Naive B cell (primary cell): ENCODE measurements around the gene KRTAP4-11. TPM values are rescaled to one million over a fixed set of nuclear protein-coding genes. Genes with fewer than 3 reads are reported as not detected.
"Not testable (repeated sequence)": the region's sequence is repeated elsewhere in the genome, so short reads cannot be mapped to it uniquely, and the experiment has no call there.

Source experiments
- ATAC-seq, 2 donors: fragments of 150-1000 bp; cut with Tn5 transposase; 2 replicates each; pipeline ENCODE4 v1.10.0; 2021; ENCODE audit warnings: low read depth in 2 of 2, mild to moderate bottlenecking in 2 of 2, moderate library complexity in 2 of 2
- DNase-seq: peaks from one replicate; pipeline ENCODE4 v3.0.0; 2022
- H3K27ac Mint-ChIP-seq, 6 donors: one replicate each; pipeline ENCODE4 v1.8.0; 2020 to 2022; ENCODE audit warnings: mild to moderate bottlenecking in 6 of 6, mixed read lengths in 6 of 6, moderate library complexity in 5 of 6, inconsistent platforms in 2 of 6
- H3K27me3 Mint-ChIP-seq, 3 donors: one replicate each; pipeline ENCODE4 v1.8.0; 2021 to 2022; ENCODE audit warnings: mixed read lengths in 3 of 3, mild to moderate bottlenecking in 1 of 3
- H3K36me3 Mint-ChIP-seq, 2 donors: one replicate each; pipeline ENCODE4 v1.8.0; 2020 to 2022; ENCODE audit warnings: mixed read lengths in 2 of 2, inconsistent platforms in 1 of 2, mild to moderate bottlenecking in 1 of 2
- H3K4me1 Mint-ChIP-seq, 3 donors: one replicate each; pipeline ENCODE4 v1.8.0; 2020 to 2022; ENCODE audit warnings: mixed read lengths in 3 of 3, inconsistent platforms in 1 of 3, mild to moderate bottlenecking in 1 of 3, moderate library complexity in 1 of 3
- H3K4me3 Mint-ChIP-seq, 8 donors: one replicate each; pipeline ENCODE4 v1.8.0; 2020 to 2022; ENCODE audit warnings: mild to moderate bottlenecking in 8 of 8, mixed read lengths in 8 of 8, moderate library complexity in 8 of 8, inconsistent platforms in 2 of 8
- H3K9me3 Mint-ChIP-seq, 7 donors: one replicate each; pipeline ENCODE4 v1.8.0; 2020 to 2022; ENCODE audit warnings: mixed read lengths in 7 of 7, mild to moderate bottlenecking in 5 of 7, inconsistent platforms in 2 of 7, moderate library complexity in 1 of 7
- polyA plus RNA-seq, 6 donors: library from polyadenylated mRNA; unstranded; fragments of 300-500 nt; fragmentation: Illumina TruSeq; gene quantifications; one replicate each; pipeline ENCODE4 v1.2.3, GENCODE V29; 2021; ENCODE audit warnings: low read depth in 6 of 6

The KRTAP4-11 gene
- polyA plus RNA-seq, 6 donors from 2014 or later = not detected

- Mint-ChIP-seq H3K27ac (peak overlapping the region in 1 of 6 donors; percentile 64), H3K9me3 (peaks cover 22 to 73% (median 50%) of the 10 kb centered on the region in 7 donors), H3K4me1 (peaks cover 10 to 18% (median 11%) of the 10 kb centered on the region in 3 donors), H3K27me3 (peaks cover 0 to 6% (median 0%) of the 10 kb centered on the region in 3 donors), H3K4me3 (no peak overlapping the region), H3K36me3 (peaks cover 19 to 67% of the 10 kb centered on the region in 2 donors)
- no peak for DNase-seq
- ATAC-seq = no peak
Measured at GRCh38 chr17:41141361-41141760, 23.2 kb upstream of the KRTAP4-11 start.

- H3K9me3 Mint-ChIP-seq = peaks cover 22 to 75% (median 50%) of the 10 kb centered on the region in 7 donors
- ATAC-seq = no peak
- peak within 1 kb of the TSS in 3 of 6 donors; percentile 33 to 82 (median 64) for H3K27ac Mint-ChIP-seq
- DNase-seq = no peak
- H3K27me3 Mint-ChIP-seq = peaks cover 0 to 6% (median 0%) of the 10 kb centered on the region in 3 donors
- H3K4me1 Mint-ChIP-seq = peaks cover 10 to 18% (median 11%) of the 10 kb centered on the region in 3 donors
- no peak within 1 kb of the TSS for H3K4me3 Mint-ChIP-seq
- H3K36me3 Mint-ChIP-seq = peaks cover 19 to 67% of the 10 kb centered on the region in 2 donors
Measured at GRCh38 chr17:41140360-41141131, 22.4 kb upstream of the KRTAP4-11 start, which contains the start of gene KRTAP4-6. Gene KRTAP4-6, minus strand, starts transcription at chr17:41140544. Its CDS starts 57 bp downstream, at chr17:41140487.

- H3K36me3 Mint-ChIP-seq = peaks cover 19 to 67% of the 10 kb centered on the region in 2 donors
- H3K4me3 Mint-ChIP-seq, DNase-seq, ATAC-seq, H3K27me3 Mint-ChIP-seq: not testable (repeated sequence)
- H3K4me1 Mint-ChIP-seq = peaks cover 10 to 14% (median 14%) of the 10 kb centered on the region in 3 donors
- peak overlapping the region in 2 of 6 donors; percentile 33 to 82 for H3K27ac Mint-ChIP-seq
- peaks cover 22 to 71% (median 45%) of the 10 kb centered on the region in 7 donors for H3K9me3 Mint-ChIP-seq
Measured at GRCh38 chr17:41139865-41140264, 21.7 kb upstream of the KRTAP4-11 start.

- H3K27me3 Mint-ChIP-seq = no peaks in the 10 kb centered on the region
- H3K27ac Mint-ChIP-seq = peak overlapping the region; percentile 20 to 94 (median 88)
- H3K4me1 Mint-ChIP-seq = peaks cover 28 to 40% (median 29%) of the 10 kb centered on the region in 3 donors
- peak overlapping the region in 5 of 8 donors; percentile 47 to 84 (median 68) for H3K4me3 Mint-ChIP-seq
- peak; percentile 48 to 50 for ATAC-seq
- peaks cover 5 to 24% of the 10 kb centered on the region in 2 donors for H3K36me3 Mint-ChIP-seq
- H3K9me3 Mint-ChIP-seq = peaks cover 2 to 24% (median 12%) of the 10 kb centered on the region in 7 donors
- no peak for DNase-seq
Measured at GRCh38 chr17:41133880-41134735, 15.9 kb upstream of the KRTAP4-11 start.

GRCh38 chr17:41131979-41132378 lies 13.8 kb upstream of the KRTAP4-11 start:
- peaks cover 36 to 48% (median 40%) of the 10 kb centered on the region in 3 donors for H3K4me1 Mint-ChIP-seq
- peaks cover 0 to 7% (median 6%) of the 10 kb centered on the region in 7 donors for H3K9me3 Mint-ChIP-seq
- H3K27me3 Mint-ChIP-seq = no peaks in the 10 kb centered on the region
- DNase-seq (no peak), ATAC-seq (peak; percentile 46 to 60)
- H3K4me3 Mint-ChIP-seq = peak overlapping the region in 2 of 8 donors; percentile 21 to 61
- H3K36me3 Mint-ChIP-seq = peaks cover 2 to 4% of the 10 kb centered on the region in 2 donors
- peak overlapping the region in 5 of 6 donors; percentile 7 to 82 (median 63) for H3K27ac Mint-ChIP-seq

- Mint-ChIP-seq H3K27me3 (no peaks in the 10 kb centered on the region), H3K4me1 (peaks cover 56 to 62% (median 58%) of the 10 kb centered on the region in 3 donors), H3K4me3 (no peak overlapping the region), H3K27ac (peak overlapping the region in 1 of 6 donors; percentile 79), H3K36me3 (peaks cover 0 to 8% of the 10 kb centered on the region in 2 donors), H3K9me3 (peaks cover 0 to 11% (median 7%) of the 10 kb centered on the region in 7 donors)
- ATAC-seq (no peak), DNase-seq (no peak)
Measured at GRCh38 chr17:41127371-41127770, 9.2 kb upstream of the KRTAP4-11 start.

- ATAC-seq (no peak), DNase-seq (no peak)
- peak overlapping the region in 3 of 6 donors; percentile 39 to 64 (median 59) for H3K27ac Mint-ChIP-seq
- peak overlapping the region in 2 of 8 donors; percentile 16 to 39 for H3K4me3 Mint-ChIP-seq
- peaks cover 0 to 14% (median 8%) of the 10 kb centered on the region in 7 donors for H3K9me3 Mint-ChIP-seq
- no peaks in the 10 kb centered on the region for H3K27me3 Mint-ChIP-seq
- H3K36me3 Mint-ChIP-seq = peaks cover 0 to 8% of the 10 kb centered on the region in 2 donors
- H3K4me1 Mint-ChIP-seq = peaks cover 48 to 63% (median 52%) of the 10 kb centered on the region in 3 donors
Measured at GRCh38 chr17:41126412-41126811, 8.2 kb upstream of the KRTAP4-11 start.

- DNase-seq (no peak), ATAC-seq (no peak)
- Mint-ChIP-seq H3K27me3 (no peaks in the 10 kb centered on the region), H3K36me3 (peaks cover 0 to 15% of the 10 kb centered on the region in 2 donors), H3K4me3 (peak overlapping the region in 4 of 8 donors; percentile 12 to 87 (median 80)), H3K27ac (peak overlapping the region in 3 of 6 donors; percentile 35 to 65 (median 52)), H3K9me3 (peaks cover 0 to 20% (median 10%) of the 10 kb centered on the region in 7 donors), H3K4me1 (peaks cover 51 to 66% (median 53%) of the 10 kb centered on the region in 3 donors)
Measured at GRCh38 chr17:41125064-41125463, 6.9 kb upstream of the KRTAP4-11 start.

- Mint-ChIP-seq H3K9me3 (peaks cover 0 to 24% (median 8%) of the 10 kb centered on the region in 7 donors), H3K27ac (peak within 1 kb of the TSS; percentile 22 to 97 (median 57)), H3K4me1 (peaks cover 48 to 70% (median 54%) of the 10 kb centered on the region in 3 donors), H3K36me3 (peaks cover 0 to 18% of the 10 kb centered on the region in 2 donors), H3K4me3 (peak within 1 kb of the TSS in 7 of 8 donors; percentile 71 to 87 (median 86))
- not testable (repeated sequence) for H3K27me3 Mint-ChIP-seq, DNase-seq, ATAC-seq
Measured at GRCh38 chr17:41123991-41124371, 5.8 kb upstream of the KRTAP4-11 start, which contains the start of gene KRTAP4-12. Gene KRTAP4-12, minus strand, starts transcription at chr17:41124182. Its CDS starts 60 bp downstream, at chr17:41124122.

- H3K4me1 Mint-ChIP-seq = peaks cover 47 to 71% (median 53%) of the 10 kb centered on the region in 3 donors
- peak overlapping the region in 7 of 8 donors; percentile 39 to 87 (median 86) for H3K4me3 Mint-ChIP-seq
- H3K27ac Mint-ChIP-seq = peak overlapping the region; percentile 0 to 97 (median 38)
- not testable (repeated sequence) for ATAC-seq, DNase-seq, H3K27me3 Mint-ChIP-seq
- peaks cover 0 to 18% of the 10 kb centered on the region in 2 donors for H3K36me3 Mint-ChIP-seq
- H3K9me3 Mint-ChIP-seq = peaks cover 0 to 24% (median 6%) of the 10 kb centered on the region in 7 donors
Measured at GRCh38 chr17:41123292-41123990, 5.3 kb upstream of the KRTAP4-11 start.

- H3K27ac Mint-ChIP-seq = peak overlapping the region in 5 of 6 donors; percentile 23 to 97 (median 41)
- H3K4me1 Mint-ChIP-seq = peaks cover 55 to 86% (median 64%) of the 10 kb centered on the region in 3 donors
- H3K9me3 Mint-ChIP-seq = peaks cover 1 to 24% (median 6%) of the 10 kb centered on the region in 7 donors
- ATAC-seq (no peak), DNase-seq (no peak)
- no peaks in the 10 kb centered on the region for H3K27me3 Mint-ChIP-seq
- H3K36me3 Mint-ChIP-seq = peaks cover 0 to 26% of the 10 kb centered on the region in 2 donors
- H3K4me3 Mint-ChIP-seq = peak overlapping the region in 1 of 8 donors; percentile 29
Measured at GRCh38 chr17:41121742-41122141, 3.6 kb upstream of the KRTAP4-11 start.
